Suppressor macrophage treated with lipopolysaccharide for 1 hour (primary cell): Measurements from ENCODE around the gene CHD2.
A peak's percentile ranks its signal among the peaks of the same experiment; 100 is the strongest.

Experiments used
- DNase-seq, 3 donors: peaks; one replicate each; pipeline ENCODE4 v3.0.0-alpha.2; 2020 to 2022

Gene CHD2

GRCh38 chr15:92932946-92933649 is 33.0 kb downstream of the CHD2 start:
- no peak for DNase-seq

DNA sequence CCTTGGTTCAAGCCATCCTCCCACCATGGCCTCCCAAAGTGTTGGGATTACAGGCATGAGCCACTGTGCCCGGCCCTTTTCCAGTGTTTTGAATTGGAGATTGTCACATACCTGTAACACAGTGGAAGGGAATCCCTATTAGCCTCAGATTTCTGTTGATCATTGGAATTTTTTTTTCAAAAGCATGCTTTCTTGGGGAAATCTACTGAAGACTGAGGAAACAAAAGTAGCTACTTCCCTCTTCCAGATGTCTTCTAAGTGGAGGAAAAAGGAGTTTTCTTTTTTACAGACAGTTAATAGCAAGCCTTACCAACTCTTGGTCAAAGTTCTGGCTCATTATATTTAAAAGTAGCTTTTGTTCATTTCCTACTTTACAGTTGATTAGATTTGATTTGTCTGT is 33.7 kb downstream of the CHD2 start:
- DNase-seq, result peak in 2 of 3 donors; percentile 51 to 55

- peak in 1 of 3 donors; percentile 21 for DNase-seq
These were observed 34.6 kb downstream of the CHD2 start for GRCh38 chr15:92934716-92935115.

DNA sequence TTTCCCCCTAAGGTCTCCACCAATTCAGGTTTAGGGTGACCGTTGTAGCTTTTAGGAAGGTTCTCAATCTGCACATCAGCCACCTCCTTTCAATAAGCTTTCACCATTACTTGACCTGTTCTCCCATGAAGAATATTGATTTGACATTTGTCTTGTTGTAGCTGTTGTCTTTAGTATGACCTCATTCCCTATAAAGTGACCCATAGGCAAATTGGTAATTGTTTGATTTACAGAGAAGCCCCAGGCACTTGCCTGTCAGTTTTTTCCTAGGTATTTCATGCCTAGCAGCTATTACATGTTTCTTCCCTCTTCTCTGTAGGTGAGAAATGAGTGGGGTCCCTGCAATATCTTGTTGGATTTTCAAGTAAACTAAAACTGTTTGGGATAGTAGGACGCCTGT is 36.0 kb downstream of the CHD2 start:
- no peak for DNase-seq

DNA sequence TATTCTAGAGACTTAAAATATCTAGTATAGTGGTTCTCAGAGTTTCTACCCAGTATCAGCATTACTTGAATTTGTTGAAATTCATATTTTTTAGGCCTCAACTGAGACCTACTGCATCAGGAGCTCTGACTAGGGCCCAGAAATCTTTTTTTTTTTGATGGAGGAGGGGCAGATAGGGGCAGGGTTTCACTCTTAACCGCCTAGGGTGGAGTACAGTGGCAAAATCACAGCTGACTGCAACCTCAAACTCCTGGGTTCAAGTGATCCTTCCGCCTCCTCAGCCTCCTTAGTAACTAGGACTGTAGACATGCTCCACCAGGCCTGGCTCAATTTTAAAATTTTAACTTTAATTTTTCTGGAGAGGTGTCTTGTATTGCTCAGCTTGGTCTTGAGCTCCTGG is 36.6 kb downstream of the CHD2 start:
- DNase-seq, result no peak

DNA sequence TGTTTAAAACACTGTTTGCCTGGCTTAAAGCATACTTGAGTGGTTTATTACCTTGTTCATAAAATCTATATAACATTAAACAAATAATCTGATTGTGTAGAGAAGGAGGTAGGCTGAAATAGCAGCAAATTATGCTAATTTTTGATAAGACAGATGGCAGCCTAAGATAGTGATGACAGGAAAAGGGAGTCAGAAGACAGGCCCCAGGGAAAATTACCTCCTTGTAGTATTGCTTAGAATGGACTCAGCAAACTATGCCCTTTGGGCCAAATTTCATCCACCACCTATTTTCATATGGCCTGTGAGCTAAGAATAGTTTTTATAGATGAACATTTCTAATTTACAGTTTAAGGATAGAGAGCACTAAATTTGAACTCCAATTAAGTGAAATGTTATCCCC is 37.8 kb downstream of the CHD2 start:
- no peak for DNase-seq

DNA sequence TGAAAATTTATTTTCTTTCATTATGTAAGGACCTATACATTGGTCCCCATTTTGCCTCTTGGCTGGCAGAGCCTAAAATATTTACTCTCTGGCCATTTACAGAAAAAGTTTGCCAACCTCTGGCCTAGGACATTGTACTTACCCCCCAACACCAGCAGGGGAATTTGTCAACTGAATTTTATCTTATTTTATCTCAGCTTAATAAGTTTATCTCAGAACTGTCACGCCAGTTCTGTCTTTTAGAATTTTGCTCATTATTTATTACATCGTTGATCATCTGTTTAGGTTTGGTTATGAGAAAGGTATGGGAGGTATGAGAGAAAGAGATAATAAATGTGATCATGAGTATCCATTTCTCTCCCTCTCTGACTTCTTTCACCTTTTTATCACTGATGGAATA is 38.3 kb downstream of the CHD2 start:
- DNase-seq, result no peak

GRCh38 chr15:92941668-92942067 is 41.5 kb downstream of the CHD2 start:
- DNase-seq, result no peak

DNA sequence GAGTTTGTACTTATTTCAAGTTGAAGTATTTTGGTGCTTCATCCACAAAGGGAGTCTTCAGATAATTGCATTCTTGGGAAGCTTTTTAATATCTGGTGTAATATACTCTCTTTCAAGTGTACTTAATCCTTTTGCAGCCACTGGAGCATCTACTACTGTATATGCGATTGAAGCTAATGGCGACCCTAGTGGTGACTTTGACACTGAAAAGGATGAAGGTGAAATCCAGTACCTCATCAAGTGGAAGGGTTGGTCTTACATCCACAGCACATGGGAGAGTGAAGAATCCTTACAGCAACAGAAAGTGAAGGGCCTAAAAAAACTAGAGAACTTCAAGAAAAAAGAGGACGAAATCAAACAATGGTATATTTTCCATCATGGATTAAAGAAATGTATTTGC is 42.6 kb downstream of the CHD2 start:
- no peak for DNase-seq

DNA sequence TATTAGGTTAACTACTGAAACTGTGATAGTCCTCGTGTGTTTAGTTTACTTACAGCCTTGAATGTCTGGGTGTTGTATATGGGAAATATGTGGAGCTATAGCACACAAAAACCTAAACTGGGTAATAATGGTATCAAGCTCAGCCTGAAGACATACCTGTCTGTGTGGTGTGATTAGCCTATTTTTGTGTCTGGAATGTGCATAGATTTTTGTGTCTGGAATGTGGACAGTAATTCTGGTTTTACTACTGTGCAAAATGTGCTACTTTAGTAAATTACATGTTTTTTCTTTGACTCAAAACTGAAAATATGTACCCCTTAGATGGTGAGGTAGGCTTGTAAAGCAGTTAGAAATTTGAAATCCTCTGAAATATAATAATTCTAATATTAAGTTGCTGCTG is 43.5 kb downstream of the CHD2 start:
- no peak for DNase-seq

GRCh38 chr15:92944946-92945521 is 44.9 kb downstream of the CHD2 start:
- DNase-seq, result no peak

GRCh38 chr15:92947071-92947730 is 47.1 kb downstream of the CHD2 start:
- DNase-seq, result no peak

DNA sequence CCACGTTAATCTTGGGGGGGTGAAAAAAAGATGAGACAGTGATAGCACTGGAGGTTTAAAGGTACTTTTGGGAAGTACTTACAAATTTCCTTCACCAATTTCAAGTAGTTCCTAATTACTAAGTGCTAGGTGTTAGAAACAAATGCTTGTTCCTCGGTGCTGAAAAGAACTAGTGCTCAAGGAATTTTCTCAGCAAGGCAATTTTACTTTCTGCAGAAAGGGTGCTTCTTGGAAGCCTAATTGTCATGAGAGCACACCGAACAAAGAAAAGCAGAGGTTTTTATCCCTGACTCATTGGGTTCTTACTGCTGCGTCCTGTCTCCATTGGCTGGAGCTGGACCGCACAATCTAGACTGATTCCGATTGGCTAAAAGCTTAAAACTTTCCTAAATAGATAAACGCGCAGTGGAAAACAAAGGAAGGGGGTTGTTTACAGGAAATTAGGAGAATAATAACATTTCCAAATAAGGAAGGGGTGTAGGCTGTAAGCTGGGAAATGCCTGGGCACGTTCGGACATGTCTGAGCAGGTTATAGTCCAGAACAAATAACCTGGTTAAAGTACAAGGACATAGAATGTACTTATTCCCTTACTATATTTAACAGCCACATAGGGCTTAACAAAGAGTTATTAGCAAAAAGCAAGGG is 49.6 kb downstream of the CHD2 start:
- DNase-seq, result peak in 2 of 3 donors; percentile 18 to 37

DNA sequence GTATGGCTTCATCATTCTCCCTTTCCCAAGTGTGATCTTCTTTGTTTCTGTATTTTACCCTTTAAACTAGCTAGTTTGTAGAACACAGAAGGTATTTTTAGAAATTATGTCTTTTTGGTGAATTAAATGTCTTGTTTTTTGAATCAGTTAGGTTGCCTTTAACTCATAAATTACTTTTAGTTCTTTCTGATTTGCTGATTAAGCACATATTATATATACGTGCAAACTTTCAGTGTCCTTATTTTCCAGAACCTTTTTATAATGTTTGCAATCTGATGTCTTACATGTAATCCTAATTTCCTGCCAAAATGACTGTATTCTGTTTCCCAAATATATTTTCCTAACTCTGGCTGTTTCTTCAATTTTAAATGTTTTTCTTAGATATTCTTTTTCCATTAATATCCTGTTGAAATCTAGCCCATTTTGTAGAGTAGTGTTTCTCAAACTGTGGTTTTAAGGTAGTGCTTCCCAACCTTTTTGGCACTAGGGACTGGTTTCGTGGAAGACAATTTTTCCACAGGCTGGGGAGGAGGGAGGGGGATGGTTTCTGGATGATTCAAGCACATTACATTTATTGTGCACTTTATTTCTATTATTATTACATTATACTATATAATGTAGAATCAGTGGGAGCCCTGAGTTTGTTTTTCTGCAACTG is 51.8 kb downstream of the CHD2 start:
- DNase-seq, result no peak

GRCh38 chr15:92952458-92952850 is 52.3 kb downstream of the CHD2 start:
- DNase-seq, result no peak

GRCh38 chr15:92953566-92953965 is 53.4 kb downstream of the CHD2 start:
- no peak for DNase-seq

DNA sequence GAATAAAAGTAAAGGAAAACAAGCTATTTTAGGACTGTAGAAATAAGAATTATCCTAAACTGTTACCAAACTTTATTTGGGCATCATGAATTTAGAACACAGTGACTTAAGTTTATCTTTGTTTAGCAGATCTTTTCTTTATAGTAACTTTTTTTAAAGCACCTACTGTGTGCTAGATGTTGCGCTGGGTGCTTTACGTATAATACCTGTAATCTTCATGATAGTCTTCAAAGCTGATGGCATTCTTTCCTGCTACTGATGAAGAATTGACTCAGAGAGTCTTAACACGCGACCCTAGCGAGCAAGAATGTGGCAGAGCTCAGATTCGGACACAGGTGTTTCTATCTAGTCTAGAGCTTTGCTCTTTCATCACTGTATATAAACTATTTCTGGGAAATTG is 53.9 kb downstream of the CHD2 start:
- no peak for DNase-seq

- peak in 2 of 3 donors; percentile 28 to 42 for DNase-seq
These were observed 54.5 kb downstream of the CHD2 start for GRCh38 chr15:92954578-92954977.

DNA sequence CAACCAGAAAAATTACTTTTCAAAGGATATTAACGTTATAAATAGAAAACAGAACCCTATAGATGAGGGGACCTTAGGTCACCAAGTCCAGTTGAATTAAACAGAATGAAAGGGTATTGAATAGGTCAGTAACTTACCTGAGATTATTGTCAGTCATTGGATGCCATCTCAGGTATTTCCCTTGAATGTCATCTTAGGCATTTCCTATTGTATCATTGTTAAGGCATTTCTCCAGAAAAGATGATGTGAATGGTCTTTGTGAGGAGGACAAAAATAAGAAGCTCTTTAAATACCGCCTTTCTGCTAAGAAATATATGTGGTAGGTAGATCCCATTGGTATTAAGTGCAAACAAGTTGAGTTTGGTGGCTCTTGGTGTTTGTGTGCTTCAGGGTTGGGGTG is 55.6 kb downstream of the CHD2 start:
- no peak for DNase-seq

GRCh38 chr15:92958105-92958504 is 58.0 kb downstream of the CHD2 start:
- DNase-seq, result peak; percentile 76 to 89 (median 87)

DNA sequence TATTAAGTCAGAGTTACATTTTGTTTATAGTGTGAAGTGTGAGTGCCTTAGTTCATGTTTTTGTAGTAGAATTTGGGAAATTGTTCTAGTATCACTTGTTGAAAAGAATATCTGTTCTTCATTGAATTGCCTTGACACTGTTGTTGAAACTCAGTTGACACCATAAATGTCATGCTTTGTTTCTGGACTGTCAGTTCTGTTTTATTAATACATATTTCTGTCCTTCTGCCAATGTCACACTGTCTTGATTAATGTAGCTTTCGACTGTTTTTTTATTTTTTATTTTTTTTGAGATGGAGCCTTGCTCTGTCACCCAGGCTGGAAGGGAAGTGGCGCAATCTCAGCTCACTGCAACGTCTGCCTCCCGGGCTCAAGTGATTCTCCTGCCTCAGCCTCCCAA is 59.1 kb downstream of the CHD2 start:
- DNase-seq, result peak in 2 of 3 donors; percentile 27 to 49

GRCh38 chr15:92960996-92961681 is 61.0 kb downstream of the CHD2 start:
- peak in 1 of 3 donors; percentile 39 for DNase-seq

GRCh38 chr15:92962914-92963313 is 62.8 kb downstream of the CHD2 start:
- no peak for DNase-seq
